Neural progenitor cell (in vitro differentiated cells): ENCODE measurements around the gene VAV2.

Source experiments
- EZH2 ChIP-seq: fragments of 200-600 bp; sonication (generic); IDR thresholded peaks from 2 replicates; pipeline ENCODE4 v1.6.1; 2017; ENCODE audit warnings: antibody characterized with exemption, mild to moderate bottlenecking, moderate library complexity
- EZH2phosphoT487 ChIP-seq: fragments of 200-600 bp; sonication (generic); IDR thresholded peaks from 2 replicates; pipeline ENCODE4 v1.6.1; 2017; ENCODE audit warnings: antibody characterized with exemption
- TF ChIP-seq, protein P1 (sequence below): fragments of 200-600 bp; sonication (generic); IDR thresholded peaks from 2 replicates; pipeline ENCODE4 v1.5.1; 2017; ENCODE audit warnings: antibody characterized with exemption, mild to moderate bottlenecking

DNA sequence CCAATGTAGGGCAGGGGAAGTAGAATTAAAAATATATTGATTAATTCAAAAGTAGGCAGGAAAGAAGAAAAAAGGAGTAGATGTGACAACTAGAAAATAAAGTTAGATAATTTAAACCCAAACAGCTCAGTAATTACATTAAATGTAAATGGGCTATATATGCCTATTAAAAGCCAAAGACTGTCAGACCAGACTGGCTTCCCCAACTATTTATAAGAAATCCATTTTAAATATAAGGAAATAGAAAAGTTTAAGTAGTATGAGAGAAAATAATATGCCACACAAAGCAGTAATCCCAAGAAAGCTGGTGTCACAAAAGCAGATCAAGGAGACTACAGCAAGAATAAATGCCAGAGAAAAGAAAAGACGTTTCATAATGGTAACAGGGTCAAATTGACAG, 225.1 kb downstream of the VAV2 start:
- TF ChIP-seq, protein P1, sequence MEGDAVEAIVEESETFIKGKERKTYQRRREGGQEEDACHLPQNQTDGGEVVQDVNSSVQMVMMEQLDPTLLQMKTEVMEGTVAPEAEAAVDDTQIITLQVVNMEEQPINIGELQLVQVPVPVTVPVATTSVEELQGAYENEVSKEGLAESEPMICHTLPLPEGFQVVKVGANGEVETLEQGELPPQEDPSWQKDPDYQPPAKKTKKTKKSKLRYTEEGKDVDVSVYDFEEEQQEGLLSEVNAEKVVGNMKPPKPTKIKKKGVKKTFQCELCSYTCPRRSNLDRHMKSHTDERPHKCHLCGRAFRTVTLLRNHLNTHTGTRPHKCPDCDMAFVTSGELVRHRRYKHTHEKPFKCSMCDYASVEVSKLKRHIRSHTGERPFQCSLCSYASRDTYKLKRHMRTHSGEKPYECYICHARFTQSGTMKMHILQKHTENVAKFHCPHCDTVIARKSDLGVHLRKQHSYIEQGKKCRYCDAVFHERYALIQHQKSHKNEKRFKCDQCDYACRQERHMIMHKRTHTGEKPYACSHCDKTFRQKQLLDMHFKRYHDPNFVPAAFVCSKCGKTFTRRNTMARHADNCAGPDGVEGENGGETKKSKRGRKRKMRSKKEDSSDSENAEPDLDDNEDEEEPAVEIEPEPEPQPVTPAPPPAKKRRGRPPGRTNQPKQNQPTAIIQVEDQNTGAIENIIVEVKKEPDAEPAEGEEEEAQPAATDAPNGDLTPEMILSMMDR, result no peak
- TF ChIP-seq EZH2, result no peak
- no peak for TF ChIP-seq EZH2phosphoT487
